Natural killer cell (primary cell): ENCODE measurements around the gene PATE4. TPM values are rescaled to one million over a fixed set of nuclear protein-coding genes. Genes with fewer than 3 reads are reported as not detected.

Source experiments
- ATAC-seq, 3 donors: fragments of 150-1000 bp in 2 of 3; fragments of 200-7000 bp in 1 of 3; cut with Tn5 transposase; 1 replicate in 1 of 3; 2 replicates in 2 of 3; pipeline ENCODE4 v1.10.0; 2021; ENCODE audit warnings: mild to moderate bottlenecking in 2 of 3, moderate library complexity in 2 of 3
- DNase-seq, 2 donors: peaks; one replicate each; pipeline versions ENCODE4 v3.0.0 to v3.0.0-alpha.2; 2013 to 2021; ENCODE audit warnings: mixed read lengths in 1 of 2
- H3K27ac ChIP-seq: one replicate; pipeline ENCODE4 v1.5.1; 2013; ENCODE audit warnings: mild to moderate bottlenecking, low read length
- H3K27me3 ChIP-seq: one replicate; pipeline ENCODE4 v1.6.1; 2013; ENCODE audit warnings: low read length; ENCODE audit not compliant: control insufficient read depth, insufficient read depth
- H3K36me3 ChIP-seq: one replicate; pipeline ENCODE4 v1.6.1; 2013; ENCODE audit warnings: low read length; ENCODE audit not compliant: control insufficient read depth, insufficient read depth
- H3K4me1 ChIP-seq: one replicate; pipeline ENCODE4 v1.6.1; 2013; ENCODE audit warnings: low read length; ENCODE audit not compliant: control insufficient read depth, insufficient read depth
- H3K4me3 ChIP-seq: one replicate; pipeline ENCODE4 v1.5.1; 2013; ENCODE audit warnings: low read length
- H3K9me3 ChIP-seq: one replicate; pipeline ENCODE4 v1.6.1; 2013; ENCODE audit warnings: low read length; ENCODE audit not compliant: control insufficient read depth, insufficient read depth
- H3K27ac Mint-ChIP-seq, 2 donors: one replicate each; pipeline ENCODE4 v1.8.0; 2022; ENCODE audit warnings: mild to moderate bottlenecking in 2 of 2, mixed read lengths in 2 of 2, moderate library complexity in 1 of 2
- H3K27me3 Mint-ChIP-seq, 2 donors: one replicate each; pipeline ENCODE4 v1.8.0; 2022; ENCODE audit warnings: low read depth in 2 of 2, mixed read lengths in 2 of 2
- H3K36me3 Mint-ChIP-seq: one replicate; pipeline ENCODE4 v1.8.0; 2022; ENCODE audit warnings: mixed read lengths
- H3K4me1 Mint-ChIP-seq, 2 donors: one replicate each; pipeline ENCODE4 v1.8.0; 2022; ENCODE audit warnings: mixed read lengths in 2 of 2
- H3K4me3 Mint-ChIP-seq: one replicate; pipeline ENCODE4 v1.8.0; 2022; ENCODE audit warnings: mild to moderate bottlenecking, moderate library complexity, mixed read lengths
- H3K9me3 Mint-ChIP-seq, 2 donors: one replicate each; pipeline ENCODE4 v1.8.0; 2022; ENCODE audit warnings: mixed read lengths in 2 of 2
- CTCF ChIP-seq: fragments of 200-600 bp; IDR thresholded peaks from one replicate; pipeline ENCODE4 v1.8.0; 2022; ENCODE audit warnings: antibody characterized with exemption
- WGBS: methylation state at CpG from one replicate; pipeline ENCODE4 v1.1.7; 2013; ENCODE audit warnings: missing lambda C conversion rate; ENCODE audit not compliant: insufficient coverage; 5-methylcytosine and 5-hydroxymethylcytosine counted together
- intact Hi-C: fragments of 100-400 bp; cut with micrococcal nuclease; formaldehyde crosslinking; loops from one replicate; pipeline ENCODE4 v1.14.2; 2022
- total RNA-seq, 4 donors: library from RNA; stranded (reverse); fragments of 120-200 nt in 1 of 4; gene quantifications; one replicate each; pipeline versions ENCODE4 v1.2.3 to v1.2.4, GENCODE V29; 2013 to 2022

PATE4 gene
- total RNA-seq, result not detected
- total RNA-seq (2013), result not detected

- Histone ChIP-seq H3K4me1 (no peaks in the 10 kb centered on the region), H3K27ac (no peak within 1 kb of the TSS), H3K27me3 (peaks cover 2% of the 10 kb centered on the region), H3K4me3 (no peak within 1 kb of the TSS), H3K9me3 (peaks cover 6% of the 10 kb centered on the region), H3K36me3 (no peaks in the 10 kb centered on the region)
- TF ChIP-seq CTCF, result no peak
- Mint-ChIP-seq H3K4me1 (no peaks in the 10 kb centered on the region), H3K27ac (no peak within 1 kb of the TSS), H3K4me3 (no peak within 1 kb of the TSS), H3K9me3 (peaks cover 0 to 7% of the 10 kb centered on the region in 2 donors), H3K36me3 (no peaks in the 10 kb centered on the region), H3K27me3 (peaks cover 15 to 33% of the 10 kb centered on the region in 2 donors)
- ATAC-seq, result no peak
- WGBS, result 71% methylated on average over 3 of the region's 3 CpGs
- intact Hi-C loops, result no loop called here
- DNase-seq, result no peak
Observed at GRCh38 chr11:125833016-125833415, at the start of gene PATE4. TSS of gene PATE4 (plus strand) at chr11:125833316. CDS start at chr11:125833360, 44 bp downstream.

GRCh38 chr11:125784678-125785077 is 48.4 kb upstream of the PATE4 start:
- Mint-ChIP-seq H3K27me3 (peaks cover 3 to 6% of the 10 kb centered on the region in 2 donors), H3K4me1 (no peaks in the 10 kb centered on the region), H3K36me3 (no peaks in the 10 kb centered on the region), H3K9me3 (peaks cover 3 to 4% of the 10 kb centered on the region in 2 donors), H3K4me3 (no peak overlapping the region), H3K27ac (no peak overlapping the region)
- H3K27me3 ChIP-seq, result no peaks in the 10 kb centered on the region
- intact Hi-C loops, result no loop called here
- H3K27ac ChIP-seq, result no peak overlapping the region
- no peaks in the 10 kb centered on the region for H3K9me3 ChIP-seq
- ATAC-seq (no peak), DNase-seq (no peak)
- H3K4me3 ChIP-seq, result no peak overlapping the region
- no peaks in the 10 kb centered on the region for H3K36me3 ChIP-seq
- no peak for TF ChIP-seq CTCF
- H3K4me1 ChIP-seq, result no peaks in the 10 kb centered on the region
- WGBS, result 21% methylated on average over 2 of the region's 2 CpGs

- Mint-ChIP-seq H3K9me3 (peaks cover 2 to 3% of the 10 kb centered on the region in 2 donors), H3K27me3 (peaks cover 0 to 12% of the 10 kb centered on the region in 2 donors), H3K4me3 (no peak within 1 kb of the TSS), H3K27ac (no peak within 1 kb of the TSS), H3K36me3 (no peaks in the 10 kb centered on the region), H3K4me1 (no peaks in the 10 kb centered on the region)
- DNase-seq (no peak), ATAC-seq (no peak)
- 25% methylated on average over 2 of the region's 2 CpGs for WGBS
- Histone ChIP-seq H3K36me3 (no peaks in the 10 kb centered on the region), H3K4me3 (no peak within 1 kb of the TSS), H3K4me1 (no peaks in the 10 kb centered on the region), H3K27me3 (no peaks in the 10 kb centered on the region), H3K9me3 (no peaks in the 10 kb centered on the region), H3K27ac (no peak within 1 kb of the TSS)
- TF ChIP-seq CTCF, result no peak
- intact Hi-C loops, result no loop called here
Observed at GRCh38 chr11:125787827-125788226, 45.3 kb upstream of the PATE4 start, which contains the start of gene PATE3. TSS of gene PATE3 (plus strand) at chr11:125788127. CDS start at chr11:125788152, 25 bp downstream.

- H3K4me3 Mint-ChIP-seq, result no peak overlapping the region
- Histone ChIP-seq H3K27ac (no peak overlapping the region), H3K27me3 (no peaks in the 10 kb centered on the region), H3K9me3 (no peaks in the 10 kb centered on the region), H3K4me3 (no peak overlapping the region), H3K4me1 (no peaks in the 10 kb centered on the region), H3K36me3 (no peaks in the 10 kb centered on the region)
- 94% methylated on average over 3 of the region's 4 CpGs for WGBS
- H3K36me3 Mint-ChIP-seq, result peaks cover 9% of the 10 kb centered on the region
- TF ChIP-seq CTCF, result no peak
- H3K4me1 Mint-ChIP-seq, result no peaks in the 10 kb centered on the region
- H3K27ac Mint-ChIP-seq, result no peak overlapping the region
- peaks cover 7 to 10% of the 10 kb centered on the region in 2 donors for H3K9me3 Mint-ChIP-seq
- DNase-seq (no peak), ATAC-seq (no peak)
- intact Hi-C loops, result no loop called here
- H3K27me3 Mint-ChIP-seq, result peaks cover 0 to 12% of the 10 kb centered on the region in 2 donors
Observed at GRCh38 chr11:125790825-125791224, 42.3 kb upstream of the PATE4 start.
